Stimulated activated naive CD8-positive, alpha-beta T cell treated with anti-CD3 and anti-CD28 coated beads, Interleukin-15, Interleukin-2, amounts not matched to agents 100 ng/mL and 50 ng/mL, for 24 hours (primary cell): ENCODE measurements around the gene SMC3.

Experiments used
- H3K27ac Mint-ChIP-seq: one replicate; pipeline ENCODE4 v1.8.0; 2021; ENCODE audit warnings: mild to moderate bottlenecking, mixed read lengths
- H3K27me3 Mint-ChIP-seq: one replicate; pipeline ENCODE4 v1.8.0; 2021; ENCODE audit warnings: mixed read lengths
- H3K36me3 Mint-ChIP-seq: one replicate; pipeline ENCODE4 v1.8.0; 2021; ENCODE audit warnings: low read depth, mixed read lengths
- H3K4me1 Mint-ChIP-seq: one replicate; pipeline ENCODE4 v1.8.0; 2021; ENCODE audit warnings: low read depth, mixed read lengths
- H3K4me3 Mint-ChIP-seq: one replicate; pipeline ENCODE4 v1.8.0; 2021; ENCODE audit warnings: mild to moderate bottlenecking, mixed read lengths
- H3K9me3 Mint-ChIP-seq: one replicate; pipeline ENCODE4 v1.8.0; 2021; ENCODE audit warnings: mixed read lengths

The SMC3 gene

GRCh38 chr10:110649347-110650264 is 82.1 kb downstream of the SMC3 start:
- Mint-ChIP-seq H3K36me3 (no peaks in the 10 kb centered on the region), H3K27ac (no peak overlapping the region), H3K9me3 (no peaks in the 10 kb centered on the region), H3K27me3 (peaks cover 63% of the 10 kb centered on the region), H3K4me3 (no peak overlapping the region), H3K4me1 (peaks cover 44% of the 10 kb centered on the region)

- Mint-ChIP-seq H3K36me3 (no peaks in the 10 kb centered on the region), H3K27me3 (peaks cover 60% of the 10 kb centered on the region), H3K4me3 (no peak overlapping the region), H3K27ac (peak overlapping the region; percentile 12), H3K9me3 (no peaks in the 10 kb centered on the region), H3K4me1 (peaks cover 39% of the 10 kb centered on the region)
These were observed 82.8 kb downstream of the SMC3 start for GRCh38 chr10:110650265-110650668.

- Mint-ChIP-seq H3K9me3 (no peaks in the 10 kb centered on the region), H3K27ac (peak overlapping the region; percentile 18), H3K4me3 (no peak overlapping the region), H3K4me1 (peaks cover 37% of the 10 kb centered on the region), H3K36me3 (no peaks in the 10 kb centered on the region), H3K27me3 (peaks cover 56% of the 10 kb centered on the region)
These were observed 83.8 kb downstream of the SMC3 start for GRCh38 chr10:110651044-110651958.

- peaks cover 37% of the 10 kb centered on the region for H3K4me1 Mint-ChIP-seq
- no peak overlapping the region for H3K4me3 Mint-ChIP-seq
- no peak overlapping the region for H3K27ac Mint-ChIP-seq
- H3K27me3 Mint-ChIP-seq, result peaks cover 49% of the 10 kb centered on the region
- no peaks in the 10 kb centered on the region for H3K9me3 Mint-ChIP-seq
- H3K36me3 Mint-ChIP-seq, result no peaks in the 10 kb centered on the region
These were observed 85.1 kb downstream of the SMC3 start for GRCh38 chr10:110652475-110653118.
